Neural progenitor cell (in vitro differentiated cells): Measurements from ENCODE around the gene NFE2L1. TPM values are rescaled to one million over a fixed set of nuclear protein-coding genes. Genes with fewer than 3 reads are reported as not detected.

Experiments
- DNase-seq: peaks from one replicate; pipeline ENCODE4 v3.0.0-alpha.2; 2016; ENCODE audit warnings: low spot score
- H2AFZ ChIP-seq: fragments of 200-600 bp; sonication (generic); replicated peaks from 2 replicates; pipeline ENCODE4 v1.6.1; 2016; ENCODE audit warnings: antibody characterized with exemption
- H3F3A ChIP-seq: fragments of 200-600 bp; sonication (generic); 2 replicates; pipeline ENCODE4 v1.6.1; 2016; ENCODE audit warnings: antibody characterized with exemption, low read depth
- H3K27ac ChIP-seq: fragments of 200-600 bp; sonication (generic); 2 replicates; pipeline ENCODE4 v1.5.1; 2016; ENCODE audit warnings: mild to moderate bottlenecking
- H3K27me3 ChIP-seq: fragments of 200-600 bp; sonication (generic); 2 replicates; pipeline ENCODE4 v1.6.1; 2016; ENCODE audit warnings: mild to moderate bottlenecking, moderate library complexity
- H3K36me3 ChIP-seq: fragments of 200-600 bp; sonication (generic); 2 replicates; pipeline ENCODE4 v1.5.1; 2016
- H3K4me1 ChIP-seq: fragments of 200-600 bp; sonication (generic); 2 replicates; pipeline ENCODE4 v1.6.1; 2016; ENCODE audit warnings: mixed run types
- H3K4me2 ChIP-seq: fragments of 200-600 bp; sonication (generic); 2 replicates; pipeline ENCODE4 v1.6.1; 2016
- H3K4me3 ChIP-seq: fragments of 200-600 bp; sonication (generic); 2 replicates; pipeline ENCODE4 v1.5.1; 2016
- H3K79me2 ChIP-seq: fragments of 200-600 bp; sonication (generic); 2 replicates; pipeline ENCODE4 v1.6.1; 2016; ENCODE audit warnings: low read depth
- H3K9ac ChIP-seq: fragments of 200-600 bp; sonication (generic); 2 replicates; pipeline ENCODE4 v1.6.1; 2016
- H3K9me3 ChIP-seq: fragments of 200-600 bp; sonication (generic); 2 replicates; pipeline ENCODE4 v1.5.1; 2016; ENCODE audit warnings: low read depth
- H4K20me1 ChIP-seq: fragments of 200-600 bp; sonication (generic); 2 replicates; pipeline ENCODE4 v1.6.1; 2016; ENCODE audit warnings: low read depth
- H3K27ac Mint-ChIP-seq: 3 replicates; pipeline ENCODE4 v1.8.0; 2021; ENCODE audit warnings: mixed read lengths
- H3K27me3 Mint-ChIP-seq: 2 replicates; pipeline ENCODE4 v1.8.0; 2022; ENCODE audit warnings: low read depth, mild to moderate bottlenecking, inconsistent platforms, moderate library complexity, mixed read lengths; ENCODE audit not compliant: insufficient read depth
- H3K36me3 Mint-ChIP-seq: 3 replicates; pipeline ENCODE4 v1.8.0; 2021; ENCODE audit warnings: mixed read lengths
- H3K4me1 Mint-ChIP-seq: 3 replicates; pipeline ENCODE4 v1.8.0; 2021; ENCODE audit warnings: mixed read lengths
- H3K4me3 Mint-ChIP-seq: 3 replicates; pipeline ENCODE4 v1.8.0; 2021; ENCODE audit warnings: mild to moderate bottlenecking, moderate library complexity, mixed read lengths
- H3K9me3 Mint-ChIP-seq: 3 replicates; pipeline ENCODE4 v1.8.0; 2020; ENCODE audit warnings: mixed read lengths
- EZH2 ChIP-seq: fragments of 200-600 bp; sonication (generic); IDR thresholded peaks from 2 replicates; pipeline ENCODE4 v1.6.1; 2017; ENCODE audit warnings: antibody characterized with exemption, mild to moderate bottlenecking, moderate library complexity
- EZH2phosphoT487 ChIP-seq: fragments of 200-600 bp; sonication (generic); IDR thresholded peaks from 2 replicates; pipeline ENCODE4 v1.6.1; 2017; ENCODE audit warnings: antibody characterized with exemption
- total RNA-seq: library from RNA; depleted of rRNA; stranded (reverse); fragments of >200 nt; gene quantifications from 2 replicates; pipeline ENCODE4 v1.2.3, GENCODE V29; 2015; ENCODE audit warnings: low replicate concordance
- TF ChIP-seq, protein P1 (sequence below): fragments of 200-600 bp; sonication (generic); IDR thresholded peaks from 2 replicates; pipeline ENCODE4 v1.5.1; 2017; ENCODE audit warnings: antibody characterized with exemption, mild to moderate bottlenecking

Gene NFE2L1
- total RNA-seq, 1 donor from 2014 or later: 104 TPM

DNA sequence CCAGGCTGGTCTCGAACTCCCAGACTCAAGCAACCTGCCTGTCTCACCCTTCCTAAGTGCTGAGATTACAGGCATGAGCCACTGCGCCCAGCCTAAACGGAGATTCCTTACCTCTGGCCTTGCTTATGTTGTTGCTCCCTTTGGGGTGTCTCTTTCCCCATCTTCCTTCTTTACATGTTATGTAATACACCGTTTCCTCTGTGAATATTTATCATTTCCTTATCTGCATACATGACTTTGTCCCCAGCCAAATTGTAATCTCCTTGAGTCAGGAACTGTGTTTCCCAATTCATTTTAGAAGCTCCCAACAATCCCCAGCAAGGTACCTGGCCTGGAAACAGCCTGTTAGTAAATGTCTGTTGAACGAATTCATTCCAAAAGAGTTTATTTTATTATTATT lies 26.2 kb upstream of the NFE2L1 start:
- no peaks in the 10 kb centered on the region for H3K9me3 ChIP-seq
- peaks cover 27% of the 10 kb centered on the region for H3K27me3 ChIP-seq
- H3K4me2 ChIP-seq: no peak overlapping the region
- H3K9me3 Mint-ChIP-seq: no peaks in the 10 kb centered on the region
- H3K9ac ChIP-seq: no peak overlapping the region
- no peaks in the 10 kb centered on the region for H3K79me2 ChIP-seq
- H3K27ac Mint-ChIP-seq: no peak overlapping the region
- H3K4me1 ChIP-seq: peaks cover 16% of the 10 kb centered on the region
- no peak overlapping the region for H2AFZ ChIP-seq
- peaks cover 52% of the 10 kb centered on the region for H3K4me1 Mint-ChIP-seq
- H3K4me3 ChIP-seq: no peak overlapping the region
- no peaks in the 10 kb centered on the region for H4K20me1 ChIP-seq
- no peaks in the 10 kb centered on the region for H3K36me3 Mint-ChIP-seq
- H3K36me3 ChIP-seq: no peaks in the 10 kb centered on the region
- peaks cover 29% of the 10 kb centered on the region for H3F3A ChIP-seq
- no peak overlapping the region for H3K27ac ChIP-seq
- H3K4me3 Mint-ChIP-seq: no peak overlapping the region
- no peak for TF ChIP-seq EZH2
- TF ChIP-seq EZH2phosphoT487: no peak
- TF ChIP-seq, protein P1, sequence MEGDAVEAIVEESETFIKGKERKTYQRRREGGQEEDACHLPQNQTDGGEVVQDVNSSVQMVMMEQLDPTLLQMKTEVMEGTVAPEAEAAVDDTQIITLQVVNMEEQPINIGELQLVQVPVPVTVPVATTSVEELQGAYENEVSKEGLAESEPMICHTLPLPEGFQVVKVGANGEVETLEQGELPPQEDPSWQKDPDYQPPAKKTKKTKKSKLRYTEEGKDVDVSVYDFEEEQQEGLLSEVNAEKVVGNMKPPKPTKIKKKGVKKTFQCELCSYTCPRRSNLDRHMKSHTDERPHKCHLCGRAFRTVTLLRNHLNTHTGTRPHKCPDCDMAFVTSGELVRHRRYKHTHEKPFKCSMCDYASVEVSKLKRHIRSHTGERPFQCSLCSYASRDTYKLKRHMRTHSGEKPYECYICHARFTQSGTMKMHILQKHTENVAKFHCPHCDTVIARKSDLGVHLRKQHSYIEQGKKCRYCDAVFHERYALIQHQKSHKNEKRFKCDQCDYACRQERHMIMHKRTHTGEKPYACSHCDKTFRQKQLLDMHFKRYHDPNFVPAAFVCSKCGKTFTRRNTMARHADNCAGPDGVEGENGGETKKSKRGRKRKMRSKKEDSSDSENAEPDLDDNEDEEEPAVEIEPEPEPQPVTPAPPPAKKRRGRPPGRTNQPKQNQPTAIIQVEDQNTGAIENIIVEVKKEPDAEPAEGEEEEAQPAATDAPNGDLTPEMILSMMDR: no peak
- no peak for DNase-seq
- peaks cover 20% of the 10 kb centered on the region for H3K27me3 Mint-ChIP-seq

DNA sequence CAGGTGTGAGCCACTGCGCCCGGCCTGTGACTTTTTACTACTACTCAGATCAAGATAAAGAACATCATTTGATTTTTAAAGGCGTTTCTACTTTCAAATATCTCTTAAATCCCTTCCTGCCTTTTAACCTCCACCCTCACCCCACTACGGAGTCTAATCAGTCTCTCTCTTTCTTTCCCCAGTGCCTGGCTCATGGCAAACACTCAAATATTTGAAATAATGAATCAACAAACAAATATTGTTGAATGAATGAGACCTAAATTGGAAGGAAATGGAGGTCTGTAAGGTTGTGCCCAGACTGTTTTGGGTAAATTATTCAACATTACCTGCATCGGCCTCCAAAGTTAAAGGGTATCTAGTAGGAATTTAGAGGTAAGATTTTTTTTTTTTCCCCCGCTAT lies 25.3 kb upstream of the NFE2L1 start:
- peaks cover 18% of the 10 kb centered on the region for H3K27me3 Mint-ChIP-seq

DNA sequence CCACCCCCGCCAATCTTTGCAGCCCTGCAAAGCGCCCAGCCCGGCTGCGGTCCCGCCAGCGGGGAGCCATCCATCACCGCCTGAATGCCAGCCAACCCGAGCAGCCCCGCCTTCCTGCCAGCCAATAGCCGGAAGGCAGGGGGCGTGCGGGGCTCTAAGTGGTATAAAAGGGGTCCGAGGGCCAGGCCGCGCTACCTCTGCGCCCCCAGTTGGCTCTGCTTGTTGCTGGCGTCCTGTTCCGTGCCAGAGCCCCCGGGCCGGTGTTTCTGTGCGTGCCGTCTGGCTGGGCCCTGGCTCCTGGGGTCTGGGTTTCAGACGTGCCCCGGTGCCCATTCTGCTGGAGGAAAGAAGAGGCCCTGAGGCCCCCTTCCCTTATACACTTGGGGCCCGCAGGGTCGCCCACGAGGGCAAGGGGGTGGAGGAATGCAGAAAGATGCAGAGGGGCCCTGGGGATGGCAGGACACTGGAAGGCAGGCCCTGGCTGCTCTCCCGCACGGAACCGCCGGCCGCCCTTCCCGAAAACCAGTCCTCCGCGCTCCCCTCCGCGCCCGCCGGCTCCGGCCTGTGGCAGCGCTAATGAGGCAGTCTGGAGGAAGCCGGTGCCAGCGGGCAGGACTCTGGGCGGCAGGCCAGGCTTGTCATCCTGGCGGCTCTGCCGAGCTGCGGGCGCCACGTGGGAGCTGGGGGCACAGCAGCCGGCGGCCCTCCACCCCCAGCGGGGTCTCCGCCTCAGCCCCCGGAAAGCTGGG lies 24.6 kb upstream of the NFE2L1 start:
- Mint-ChIP-seq H3K27me3 (peaks cover 18% of the 10 kb centered on the region), H3K27ac (no peak overlapping the region), H3K4me1 (peaks cover 46% of the 10 kb centered on the region), H3K9me3 (no peaks in the 10 kb centered on the region), H3K36me3 (no peaks in the 10 kb centered on the region), H3K4me3 (peak overlapping the region; percentile 84)
- no peak for TF ChIP-seq EZH2
- TF ChIP-seq, protein P1: peak; percentile 34
- no peak for TF ChIP-seq EZH2phosphoT487
- Histone ChIP-seq H3K9ac (no peak overlapping the region), H2AFZ (peak overlapping the region; percentile 68), H3K27me3 (peaks cover 27% of the 10 kb centered on the region), H3K79me2 (no peaks in the 10 kb centered on the region), H3K36me3 (no peaks in the 10 kb centered on the region), H3F3A (peaks cover 29% of the 10 kb centered on the region), H3K9me3 (no peaks in the 10 kb centered on the region), H3K4me1 (peaks cover 8% of the 10 kb centered on the region), H3K27ac (no peak overlapping the region), H3K4me3 (peak overlapping the region; percentile 52), H3K4me2 (peak overlapping the region; percentile 91), H4K20me1 (no peaks in the 10 kb centered on the region)
- DNase-seq: peak; percentile 93

More for the DNA sequence above, 25.3 kb upstream of the NFE2L1 start:
- Histone ChIP-seq H2AFZ (no peak overlapping the region), H3K9me3 (no peaks in the 10 kb centered on the region), H3K36me3 (no peaks in the 10 kb centered on the region), H3K4me3 (peak overlapping the region; percentile 52), H3K79me2 (no peaks in the 10 kb centered on the region), H3F3A (peaks cover 29% of the 10 kb centered on the region), H3K27ac (no peak overlapping the region), H3K4me2 (peak overlapping the region; percentile 91), H3K27me3 (peaks cover 27% of the 10 kb centered on the region), H3K9ac (no peak overlapping the region), H3K4me1 (peaks cover 11% of the 10 kb centered on the region), H4K20me1 (no peaks in the 10 kb centered on the region)
- Mint-ChIP-seq H3K27ac (peak overlapping the region; percentile 2), H3K9me3 (no peaks in the 10 kb centered on the region), H3K4me3 (peak overlapping the region; percentile 19), H3K36me3 (no peaks in the 10 kb centered on the region), H3K4me1 (peaks cover 53% of the 10 kb centered on the region)
- DNase-seq: no peak
- TF ChIP-seq EZH2: no peak
